ENCODE results near the gene FAM83D.

Gene FAM83D

GRCh38 chr20:38937978-38938473 lies 11.8 kb downstream of the FAM83D start:
- TF ChIP-seq RAD21 (IDR thresholded peaks at IDR 0.05; ENCODE audit: low read depth) = no peak
- TF ChIP-seq TAF1 (IDR thresholded peaks at IDR 0.05; ENCODE audit: low read depth) = no peak
- TF ChIP-seq CEBPB (IDR thresholded peaks at IDR 0.05) = no peak
- no peak for TF ChIP-seq TCF12 (IDR thresholded peaks at IDR 0.05; ENCODE audit: low read depth)
- TF ChIP-seq YY1 (IDR thresholded peaks at IDR 0.05; ENCODE audit: low read depth) = no peak
- TF ChIP-seq NFIC (IDR thresholded peaks at IDR 0.05) = no peak
- no peak for TF ChIP-seq CREB1 (IDR thresholded peaks at IDR 0.05; ENCODE audit: low read depth)
- TF ChIP-seq EGR1 (IDR thresholded peaks at IDR 0.05) = no peak
- TF ChIP-seq REST (IDR thresholded peaks at IDR 0.05; ENCODE audit: low read depth) = no peak
- no peak for TF ChIP-seq EP300 (IDR thresholded peaks at IDR 0.05; ENCODE audit: borderline replicate concordance)
- no peak for TF ChIP-seq USF1 (IDR thresholded peaks at IDR 0.05)
- TF ChIP-seq MAX (IDR thresholded peaks at IDR 0.05) = no peak

GRCh38 chr20:38939686-38940085 lies 13.5 kb downstream of the FAM83D start:
- no peak for TF ChIP-seq MAX (IDR thresholded peaks at IDR 0.05)
- TF ChIP-seq USF1 (IDR thresholded peaks at IDR 0.05) = no peak
- no peak for TF ChIP-seq EP300 (IDR thresholded peaks at IDR 0.05; ENCODE audit: borderline replicate concordance)
- TF ChIP-seq EGR1 (IDR thresholded peaks at IDR 0.05) = no peak
- no peak for TF ChIP-seq RAD21 (IDR thresholded peaks at IDR 0.05; ENCODE audit: low read depth)
- no peak for TF ChIP-seq TAF1 (IDR thresholded peaks at IDR 0.05; ENCODE audit: low read depth)
- no peak for TF ChIP-seq FOXM1 (IDR thresholded peaks at IDR 0.05; ENCODE audit: borderline replicate concordance, low read depth)
- TF ChIP-seq TEAD4 (IDR thresholded peaks at IDR 0.05) = no peak
- no peak for TF ChIP-seq NFIC (IDR thresholded peaks at IDR 0.05)
- no peak for TF ChIP-seq REST (IDR thresholded peaks at IDR 0.05; ENCODE audit: low read depth)
- TF ChIP-seq TCF12 (IDR thresholded peaks at IDR 0.05; ENCODE audit: low read depth) = no peak
- TF ChIP-seq CREB1 (IDR thresholded peaks at IDR 0.05; ENCODE audit: low read depth) = no peak
- no peak for TF ChIP-seq YY1 (IDR thresholded peaks at IDR 0.05; ENCODE audit: low read depth)
- no peak for TF ChIP-seq ZBTB7A (IDR thresholded peaks at IDR 0.05; ENCODE audit: low read depth)
- TF ChIP-seq CEBPB (IDR thresholded peaks at IDR 0.05) = no peak

- TF ChIP-seq TEAD4 (IDR thresholded peaks at IDR 0.05) (no peak), USF1 (IDR thresholded peaks at IDR 0.05) (no peak), EGR1 (IDR thresholded peaks at IDR 0.05) (no peak), REST (IDR thresholded peaks at IDR 0.05; ENCODE audit: low read depth) (no peak), ZBTB7A (IDR thresholded peaks at IDR 0.05; ENCODE audit: low read depth) (no peak), TAF1 (IDR thresholded peaks at IDR 0.05; ENCODE audit: low read depth) (no peak), CREB1 (IDR thresholded peaks at IDR 0.05; ENCODE audit: low read depth) (no peak), TCF12 (IDR thresholded peaks at IDR 0.05; ENCODE audit: low read depth) (no peak), EP300 (IDR thresholded peaks at IDR 0.05; ENCODE audit: borderline replicate concordance) (no peak), FOXM1 (IDR thresholded peaks at IDR 0.05; ENCODE audit: borderline replicate concordance, low read depth) (no peak), MAX (IDR thresholded peaks at IDR 0.05) (no peak), NFIC (IDR thresholded peaks at IDR 0.05) (no peak), RAD21 (IDR thresholded peaks at IDR 0.05; ENCODE audit: low read depth) (no peak), CEBPB (IDR thresholded peaks at IDR 0.05) (no peak)
Measured at GRCh38 chr20:38940644-38941043, 14.4 kb downstream of the FAM83D start.

Data from Ishikawa (cell line).